NCI-H2196 treated with DMSO at 0.1 percent for 48 hours (cell line): ENCODE data around the gene C2CD3.

Source experiments
- DNase-seq: peaks from one replicate; lab custom pipeline; 2025; ENCODE audit not compliant: unreplicated experiment; lab: John Stamatoyannopoulos, UW

C2CD3 gene

GRCh38 chr11:73983741-73984538 lies 186.9 kb downstream of the C2CD3 start:
- DNase-seq, result no peak

- peak; percentile 98 for DNase-seq
Observed at GRCh38 chr11:73982990-73983740, 187.6 kb downstream of the C2CD3 start.

- peak; percentile 77 for DNase-seq
Observed at GRCh38 chr11:73982595-73982989, 188.2 kb downstream of the C2CD3 start, which contains the start of gene UCP2. Gene UCP2 (minus strand): TSS chr11:73982843. CDS start chr11:73978378, 4,465 bp downstream.

GRCh38 chr11:73981051-73981805 lies 189.6 kb downstream of the C2CD3 start:
- no peak for DNase-seq

GRCh38 chr11:73980001-73980961 lies 190.5 kb downstream of the C2CD3 start:
- peak; percentile 91 for DNase-seq

- DNase-seq, result no peak
Observed at GRCh38 chr11:73978576-73979086, 192.2 kb downstream of the C2CD3 start.

- no peak for DNase-seq
Observed at GRCh38 chr11:73977856-73978519, 192.8 kb downstream of the C2CD3 start.

GRCh38 chr11:73976451-73977151 lies 194.2 kb downstream of the C2CD3 start:
- no peak for DNase-seq

GRCh38 chr11:73975479-73975757 lies 195.4 kb downstream of the C2CD3 start:
- DNase-seq, result no peak

- no peak for DNase-seq
Observed at GRCh38 chr11:73974604-73975478, 196.0 kb downstream of the C2CD3 start.

GRCh38 chr11:73972620-73973449 lies 198.0 kb downstream of the C2CD3 start:
- no peak for DNase-seq

GRCh38 chr11:73972187-73972586 lies 198.6 kb downstream of the C2CD3 start:
- no peak for DNase-seq

- DNase-seq, result no peak
Observed at GRCh38 chr11:73971175-73971719, 199.6 kb downstream of the C2CD3 start.

- DNase-seq, result no peak
Observed at GRCh38 chr11:73969991-73970800, 200.6 kb downstream of the C2CD3 start.

- DNase-seq, result no peak
Observed at GRCh38 chr11:73969091-73969490, 201.7 kb downstream of the C2CD3 start.

GRCh38 chr11:73968356-73968966 lies 202.3 kb downstream of the C2CD3 start:
- no peak for DNase-seq
